ENCODE results near the gene KCNAB2. TPM values are rescaled to one million over a fixed set of nuclear protein-coding genes. Genes with fewer than 3 reads are reported as not detected.

KCNAB2 gene
- total RNA-seq, 1 experiment from 2014 or later = 3.6 TPM

GRCh38 chr1:6030547-6031261, 15.0 kb upstream of the KCNAB2 start:
- DNase-seq (ENCODE audit: low spot score) = no peak

DNA sequence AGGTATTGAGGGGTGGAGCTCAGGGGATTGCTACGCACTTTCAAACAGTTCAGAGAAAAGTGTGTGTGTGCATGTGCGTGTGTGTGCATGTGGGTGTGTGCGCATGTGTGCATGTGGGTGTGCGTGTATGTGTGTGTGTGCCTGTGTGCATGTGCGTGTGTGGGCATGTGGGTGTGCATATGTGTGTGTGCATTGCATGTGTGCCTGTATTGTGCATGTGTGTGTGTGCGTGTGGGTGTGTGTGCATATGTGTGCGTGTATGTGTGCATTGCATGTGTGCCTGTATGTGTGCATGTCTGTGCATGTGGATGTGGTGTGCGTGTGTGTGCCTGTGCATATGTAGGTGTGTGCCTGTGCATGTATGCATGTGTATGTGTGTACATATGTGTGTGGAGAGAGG, 12.6 kb upstream of the KCNAB2 start:
- DNase-seq (ENCODE audit: low spot score) = no peak

- DNase-seq (ENCODE audit: low spot score) = no peak
These were observed 11.5 kb upstream of the KCNAB2 start for GRCh38 chr1:6033986-6034749.

DNA sequence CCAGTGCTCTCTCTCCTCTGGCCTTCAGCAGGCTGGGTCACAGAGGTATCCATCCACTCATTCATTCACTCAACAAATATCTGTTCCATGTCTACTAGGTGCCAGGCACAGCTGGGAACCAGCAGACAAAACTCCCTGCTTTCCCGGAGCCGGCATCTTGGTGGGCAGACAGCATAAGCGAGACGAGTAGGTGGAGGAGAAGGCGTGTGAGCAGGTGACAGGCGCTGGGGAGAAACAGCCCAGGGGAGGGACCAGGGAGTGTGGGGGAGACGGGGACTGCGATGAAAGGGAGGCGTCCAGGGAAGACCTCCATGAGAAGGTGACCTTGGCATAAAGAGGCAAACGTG, 11.0 kb upstream of the KCNAB2 start:
- no peak for DNase-seq (ENCODE audit: low spot score)

GRCh38 chr1:6035303-6035702, 10.4 kb upstream of the KCNAB2 start:
- no peak for DNase-seq (ENCODE audit: low spot score)

GRCh38 chr1:6035719-6036118, 10.0 kb upstream of the KCNAB2 start:
- DNase-seq (ENCODE audit: low spot score) = no peak

DNA sequence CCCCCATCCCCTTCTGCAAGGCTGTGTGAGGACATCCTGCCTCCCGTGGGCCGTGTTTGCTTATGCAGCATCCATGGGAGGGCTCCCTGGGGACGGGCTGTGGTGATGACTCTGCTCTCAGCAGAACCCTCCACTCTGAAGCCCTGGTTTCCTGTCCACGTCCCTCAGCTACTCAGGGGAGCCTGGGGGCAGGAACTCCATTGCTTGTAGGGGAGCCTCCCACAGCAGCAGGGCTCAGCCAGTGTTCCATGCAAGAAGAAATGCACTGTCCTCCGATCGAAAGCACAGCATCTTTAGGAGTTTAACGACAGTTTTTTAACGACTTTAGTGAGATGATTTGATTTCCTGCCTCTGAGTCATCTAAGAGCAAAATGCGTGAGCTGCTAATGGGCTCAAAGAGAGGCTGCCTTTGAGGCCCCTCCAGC, 8.3 kb upstream of the KCNAB2 start:
- peak; percentile 48 for DNase-seq (ENCODE audit: low spot score)

GRCh38 chr1:6038603-6039002, 7.1 kb upstream of the KCNAB2 start:
- no peak for DNase-seq (ENCODE audit: low spot score)

DNA sequence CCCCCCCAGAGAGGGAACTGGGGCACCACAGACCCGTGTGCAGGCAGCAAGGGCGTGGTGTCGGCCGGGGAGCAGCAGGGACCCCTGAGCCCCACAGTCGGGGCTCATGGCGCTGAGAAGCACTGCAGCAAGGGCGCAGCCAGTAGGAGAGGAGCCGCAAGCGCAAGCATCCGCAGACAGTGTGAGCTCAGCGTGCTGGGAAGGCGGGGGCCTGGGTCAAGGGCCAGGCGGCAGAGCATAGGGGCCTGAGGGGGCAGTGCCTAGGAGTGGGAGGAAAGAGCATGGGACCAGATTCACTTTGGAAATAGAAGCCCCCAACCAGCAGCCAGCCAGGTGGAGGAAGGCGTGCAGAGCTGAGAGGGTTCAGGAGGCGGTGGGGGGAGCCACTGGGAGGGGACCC, 6.7 kb upstream of the KCNAB2 start:
- no peak for DNase-seq (ENCODE audit: low spot score)

GRCh38 chr1:6040444-6040843, 5.2 kb upstream of the KCNAB2 start:
- DNase-seq (ENCODE audit: low spot score) = no peak

- DNase-seq (ENCODE audit: low spot score) = no peak
These were observed 4.8 kb upstream of the KCNAB2 start for GRCh38 chr1:6040861-6041415.

DNA sequence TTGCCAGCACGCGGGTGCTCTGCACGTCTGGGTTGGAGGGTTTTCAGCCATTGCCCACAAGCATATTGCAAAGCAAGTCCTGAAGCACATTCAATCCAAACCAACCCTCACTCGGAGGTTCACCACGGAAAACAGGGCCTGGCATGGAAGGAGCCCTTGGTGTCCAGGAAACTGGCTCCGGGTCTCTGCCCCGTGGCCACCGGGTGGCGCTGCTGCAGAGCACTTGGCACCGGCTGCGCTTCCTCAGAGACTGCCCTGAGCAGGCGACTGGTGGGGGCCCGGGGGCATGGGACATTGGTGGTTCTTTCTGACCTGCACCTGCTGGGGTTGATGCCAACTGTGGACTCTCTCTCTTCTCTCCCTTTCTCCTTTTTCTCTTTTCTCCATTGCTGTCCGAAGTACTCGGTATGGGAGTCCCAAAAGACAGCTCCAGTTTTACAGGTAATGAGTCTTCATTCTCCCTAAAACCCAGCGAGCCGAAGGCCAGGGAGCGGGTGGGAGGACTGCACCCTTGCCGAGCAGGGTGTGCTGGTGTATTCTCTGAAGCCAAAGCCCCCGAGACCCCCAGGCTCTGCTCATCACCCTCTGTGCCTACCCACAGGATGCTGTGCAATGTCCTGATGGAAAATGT, 4.1 kb upstream of the KCNAB2 start:
- DNase-seq (ENCODE audit: low spot score) = no peak

DNA sequence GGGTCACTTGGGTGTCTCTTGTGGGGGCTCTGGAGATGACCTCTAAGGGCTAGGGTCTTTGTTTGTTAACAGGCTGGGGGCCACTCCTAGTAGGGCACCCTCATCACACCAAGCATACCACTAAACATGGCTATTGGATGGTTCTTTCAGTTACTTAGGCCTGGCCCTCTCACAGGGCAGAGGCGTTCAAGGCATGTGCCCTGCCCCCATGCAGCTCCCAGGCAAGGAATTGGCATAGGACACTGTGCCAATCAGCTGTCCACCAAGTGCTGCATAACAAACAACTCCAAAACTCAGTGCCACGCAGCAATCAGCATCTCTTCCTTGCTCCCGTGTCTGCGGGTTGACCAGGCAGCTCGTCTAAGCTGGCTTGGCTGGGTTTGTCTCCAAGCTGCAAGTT, 2.1 kb upstream of the KCNAB2 start:
- no peak for DNase-seq (ENCODE audit: low spot score)

DNA sequence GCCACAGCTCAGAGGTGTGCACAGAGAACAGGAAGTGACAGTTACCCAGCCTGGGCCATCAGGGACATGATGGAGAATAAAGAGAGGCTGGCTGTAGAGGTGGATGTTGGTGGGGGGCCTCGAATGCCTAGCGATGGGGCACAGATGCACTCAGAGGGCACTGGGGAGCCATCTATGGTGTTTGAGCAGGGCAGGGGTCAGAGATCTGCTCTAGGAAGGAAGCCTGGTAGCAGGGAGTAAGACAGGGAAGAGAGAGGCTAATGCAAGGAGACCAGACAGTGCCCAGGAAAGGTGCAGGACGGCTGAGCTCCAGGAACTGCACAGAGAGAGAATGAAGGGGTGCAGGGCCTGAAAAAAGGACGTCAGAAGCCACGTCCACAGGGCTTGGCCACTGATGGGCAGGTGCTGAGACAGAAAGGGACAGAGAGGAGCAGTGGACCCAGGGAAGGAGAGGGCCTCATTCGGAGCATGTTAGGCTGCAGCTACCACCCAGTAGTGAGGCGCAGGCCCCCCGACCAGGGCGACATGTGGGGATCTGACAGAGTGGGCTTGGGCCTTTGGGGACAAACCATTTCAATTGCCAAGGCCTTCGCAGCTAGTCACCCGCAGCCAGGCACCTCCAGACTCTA, 1.1 kb upstream of the KCNAB2 start:
- DNase-seq (ENCODE audit: low spot score) = no peak

DNA sequence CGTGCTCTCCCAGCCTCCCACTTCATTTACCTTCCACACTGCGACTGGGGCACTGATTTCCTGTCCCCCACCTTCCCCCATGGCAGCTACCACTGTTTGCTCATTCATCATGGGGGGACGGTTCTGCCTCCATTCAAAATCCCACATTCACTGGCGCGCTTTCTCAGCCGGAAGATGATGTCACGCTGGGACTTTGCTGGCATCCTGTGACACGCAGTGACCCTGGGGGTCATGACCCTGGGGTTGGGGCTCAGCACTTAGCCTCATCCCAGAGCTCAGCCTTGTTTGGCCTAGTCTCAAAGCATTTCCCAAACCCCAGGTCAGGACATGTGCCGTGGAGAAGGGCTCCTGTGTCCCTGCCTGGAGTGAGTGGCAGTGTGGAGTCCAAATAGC, 582 bp upstream of the KCNAB2 start:
- no peak for DNase-seq (ENCODE audit: low spot score)

- no peak for DNase-seq (ENCODE audit: low spot score)
These were observed 591 bp downstream of the KCNAB2 start for GRCh38 chr1:6046279-6046678.

DNA sequence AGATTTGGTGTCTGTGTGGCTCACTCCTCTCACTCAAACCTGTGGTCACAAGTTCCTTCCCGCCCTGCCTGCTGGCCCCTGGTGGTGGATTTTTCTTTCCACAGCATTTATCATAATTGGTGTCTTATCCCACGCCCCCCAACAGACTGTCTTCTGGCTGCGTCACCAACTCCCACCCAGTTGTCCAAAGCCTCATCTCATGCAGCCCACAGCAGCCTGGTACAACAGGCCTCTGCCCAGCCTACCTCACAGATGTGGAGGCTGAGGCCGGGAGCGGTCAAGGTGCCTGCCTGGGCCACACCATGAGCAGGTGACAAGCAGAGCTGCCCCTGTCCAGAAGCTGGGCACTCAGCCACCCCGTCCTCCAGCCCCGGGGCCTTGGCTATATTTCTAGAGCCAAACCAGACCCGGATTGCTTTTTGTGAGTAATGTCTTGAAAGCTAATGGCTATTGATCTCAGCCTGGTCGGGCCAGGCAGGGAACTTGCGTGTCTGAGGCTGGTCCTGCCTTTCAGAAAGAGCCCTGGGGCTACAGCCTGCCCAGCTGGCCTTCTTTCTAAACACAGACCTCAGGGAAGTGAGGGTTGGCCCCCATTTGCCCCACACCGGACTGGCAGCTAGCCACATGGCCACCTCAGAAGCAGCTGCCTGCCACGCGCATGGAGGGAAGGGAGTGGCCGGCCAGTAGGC, 2.6 kb downstream of the KCNAB2 start:
- DNase-seq (ENCODE audit: low spot score) = no peak

- DNase-seq (ENCODE audit: low spot score) = no peak
These were observed 3.7 kb downstream of the KCNAB2 start for GRCh38 chr1:6049419-6049818.

DNA sequence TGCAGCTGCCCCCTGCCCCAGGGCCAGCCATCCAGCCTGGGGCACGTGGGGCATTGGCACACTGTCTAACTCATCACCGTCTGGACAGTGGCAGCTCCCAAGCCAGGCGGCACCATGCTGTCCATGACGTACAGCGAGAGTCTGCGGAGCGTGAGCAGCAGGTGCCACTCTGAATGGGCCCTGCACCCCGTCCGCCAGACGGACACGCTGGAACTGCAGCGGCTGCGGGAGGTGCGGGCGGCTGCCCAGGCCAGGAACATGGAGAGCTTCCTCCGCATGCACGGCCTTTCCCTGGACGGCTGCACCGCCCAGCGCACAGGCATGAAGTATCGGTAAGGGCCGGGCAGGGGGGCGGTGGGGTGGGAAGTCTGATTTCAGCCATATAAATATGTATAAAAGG, 5.7 kb downstream of the KCNAB2 start:
- no peak for DNase-seq (ENCODE audit: low spot score)

DNA sequence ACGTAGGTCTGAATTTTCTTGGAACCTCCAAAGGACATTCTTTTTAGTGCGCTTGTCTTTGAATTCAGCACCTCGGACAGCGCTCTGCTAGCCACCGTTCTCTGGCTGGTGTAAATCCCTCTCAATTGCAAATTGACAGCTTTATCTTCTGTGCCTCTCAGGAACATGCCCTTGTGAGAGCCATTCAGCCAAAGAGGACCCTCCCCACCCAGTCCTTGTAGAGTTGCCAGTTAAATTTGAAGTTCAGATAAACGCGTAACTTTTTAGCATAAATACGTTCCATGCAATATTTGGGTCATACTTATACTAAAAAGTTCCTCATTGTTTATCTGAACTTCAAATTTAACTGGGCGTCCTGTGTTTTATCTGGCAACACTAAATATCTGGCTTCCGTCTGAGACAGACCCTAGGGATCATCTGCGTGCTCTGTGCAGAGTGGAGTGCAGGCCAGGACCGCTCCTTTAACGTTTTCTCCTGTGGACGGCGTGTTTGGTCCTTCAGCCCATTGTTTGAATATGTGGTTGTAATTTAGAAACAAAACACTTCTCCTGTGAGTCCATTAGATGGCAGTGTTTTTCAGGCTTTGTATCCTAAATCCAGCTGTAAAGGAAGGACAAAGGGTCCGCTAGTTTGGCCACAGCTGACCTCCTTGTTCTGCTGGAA, 7.0 kb downstream of the KCNAB2 start:
- DNase-seq (ENCODE audit: low spot score) = peak; percentile 18

- DNase-seq (ENCODE audit: low spot score) = no peak
These were observed 7.5 kb downstream of the KCNAB2 start for GRCh38 chr1:6053206-6053546.

All from H4 (cell line).